Measurements from ENCODE around the gene UAP1. TPM values are rescaled to one million over a fixed set of nuclear protein-coding genes. Genes with fewer than 3 reads are reported as not detected.

The UAP1 gene
- total RNA-seq, 1 experiment from 2014 or later = 39.8 TPM

GRCh38 chr1:162645666-162646065, 84.1 kb downstream of the UAP1 start:
- DNase-seq = no peak
- no peak overlapping the region for H3K27ac ChIP-seq
- POLR2A ChIA-PET (ENCODE audit: unreplicated experiment) = no interaction called here
- H2AFZ ChIP-seq = no peak overlapping the region
- H3K36me3 ChIP-seq (ENCODE audit: low read depth) = no peaks in the 10 kb centered on the region
- no peaks in the 10 kb centered on the region for H3K79me2 ChIP-seq (ENCODE audit: low read depth)
- no TSS peak for BruUV-seq (replicated peaks)
- H3K9me2 ChIP-seq (ENCODE audit: insufficient read depth) = no peaks in the 10 kb centered on the region
- no peaks in the 10 kb centered on the region for H3K27me3 ChIP-seq (ENCODE audit: insufficient read depth, low read depth)
- H3K9me3 ChIP-seq (ENCODE audit: insufficient read depth, low read depth) = no peaks in the 10 kb centered on the region
- H3K4me1 ChIP-seq (replicated peaks; ENCODE audit: insufficient read depth) = no peaks in the 10 kb centered on the region
- no peaks in the 10 kb centered on the region for H3F3A ChIP-seq (ENCODE audit: insufficient read depth, low read depth)
- H3K4me3 ChIP-seq = no peak overlapping the region
- intact Hi-C loops (cut with micrococcal nuclease; ENCODE audit: unreplicated experiment) = no loop called here
- CTCF ChIA-PET = no interaction called here
- H3K4me2 ChIP-seq = no peak overlapping the region
- no peaks in the 10 kb centered on the region for H4K20me1 ChIP-seq (ENCODE audit: insufficient read depth)
- no peak for TF ChIP-seq EZH2 (IDR thresholded peaks at IDR 0.05; ENCODE audit: low read depth)
- no peak for TF ChIP-seq CTCF (conservative IDR thresholded peaks at IDR 0.05)

- H3K9me2 ChIP-seq (ENCODE audit: insufficient read depth) = no peaks in the 10 kb centered on the region
- H3K9me3 ChIP-seq (ENCODE audit: insufficient read depth, low read depth) = no peaks in the 10 kb centered on the region
- intact Hi-C loops (cut with micrococcal nuclease; ENCODE audit: unreplicated experiment) = no loop called here
- ChIA-PET CTCF (no interaction called here), POLR2A (ENCODE audit: unreplicated experiment) (no interaction called here)
- no peak for TF ChIP-seq EZH2 (IDR thresholded peaks at IDR 0.05; ENCODE audit: low read depth)
- no peak for TF ChIP-seq CTCF (conservative IDR thresholded peaks at IDR 0.05)
- H3K27me3 ChIP-seq (ENCODE audit: insufficient read depth, low read depth) = no peaks in the 10 kb centered on the region
- no TSS peak for BruUV-seq (replicated peaks)
- no peaks in the 10 kb centered on the region for H3F3A ChIP-seq (ENCODE audit: insufficient read depth, low read depth)
- H3K4me2 ChIP-seq = no peak overlapping the region
- DNase-seq = no peak
- H3K79me2 ChIP-seq (ENCODE audit: low read depth) = no peaks in the 10 kb centered on the region
- no peaks in the 10 kb centered on the region for H3K36me3 ChIP-seq (ENCODE audit: low read depth)
- no peaks in the 10 kb centered on the region for H3K4me1 ChIP-seq (replicated peaks; ENCODE audit: insufficient read depth)
- no peak overlapping the region for H2AFZ ChIP-seq
- no peak overlapping the region for H3K27ac ChIP-seq
- H3K4me3 ChIP-seq = no peak overlapping the region
- no peaks in the 10 kb centered on the region for H4K20me1 ChIP-seq (ENCODE audit: insufficient read depth)
These were observed 88.1 kb downstream of the UAP1 start for GRCh38 chr1:162649583-162649982.

Other genes with a start within 250 kb of the UAP1 start
- gene SPATA46, start 184.9 kb upstream of the UAP1 start, total RNA-seq (2021) = not detected in 2 replicates
- 10.5 and 11.3 TPM in 2 replicates for gene C1orf226, start 180.0 kb upstream of the UAP1 start, total RNA-seq (2021)
- not detected in 2 replicates for gene SH2D1B, start 149.6 kb upstream of the UAP1 start, total RNA-seq (2021)
- gene UHMK1, start 63.9 kb upstream of the UAP1 start, total RNA-seq (2021) = 34.8 and 49.5 TPM in 2 replicates
- gene DDR2, start 70.7 kb downstream of the UAP1 start, total RNA-seq (2021) = 0.05 and 0.35 TPM in 2 replicates
- gene HSD17B7, start 229.0 kb downstream of the UAP1 start, total RNA-seq (2021) = 25.7 and 32.0 TPM in 2 replicates

Data from PC-9 (cell line).